Activated CD4-positive, alpha-beta memory T cell treated with anti-CD3 and anti-CD28 coated beads, Interleukin-2, amount 10 ng/mL, durations not matched to agents 7 days and 5 days (primary cell): ENCODE data around the gene OXCT2. TPM values are rescaled to one million over a fixed set of nuclear protein-coding genes. Genes with fewer than 3 reads are reported as not detected.

ENCODE experiments used
- total RNA-seq, 2 experiments: library from RNA; stranded (reverse); gene quantifications; one replicate each; pipeline ENCODE4 v1.2.3, GENCODE V29; 2021

OXCT2 gene
- total RNA-seq, 2 experiments from 2014 or later = 0.88 to 1.0 TPM

Other genes starting within 250 kb of the OXCT2 start
- gene PABPC4, start 194.6 kb downstream of the OXCT2 start, total RNA-seq = 100 to 1,000 TPM; 159 to 161 TPM
- gene HEYL, start 131.7 kb downstream of the OXCT2 start, total RNA-seq = not detected
- gene NT5C1A, start 99.2 kb downstream of the OXCT2 start, total RNA-seq = not detected
- gene HPCAL4, start 79.9 kb downstream of the OXCT2 start, total RNA-seq = 1 to 10 TPM; 2.4 to 2.6 TPM
- gene PPIE, start 32.5 kb downstream of the OXCT2 start, total RNA-seq = 10 to 100 TPM; 52.3 to 57.4 TPM
- gene BMP8B, start 17.5 kb upstream of the OXCT2 start, total RNA-seq = under 1 TPM; 0.60 to 0.65 TPM
- 10 to 100 TPM; 12.9 to 16.1 TPM for gene TRIT1, start 112.2 kb upstream of the OXCT2 start, total RNA-seq
- under 1 TPM; 0.10 to 0.18 TPM for gene MYCL, start 130.6 kb upstream of the OXCT2 start, total RNA-seq
- 1 to 10 TPM; 2.4 to 2.5 TPM for gene MFSD2A, start 183.8 kb upstream of the OXCT2 start, total RNA-seq